Memory B cell (primary cell): ENCODE measurements around the gene HNRNPH2.

Experiments
- ATAC-seq: fragments of 150-1000 bp; cut with Tn5 transposase; 2 replicates; pipeline ENCODE4 v1.10.0; 2021; ENCODE audit warnings: low read depth, mild to moderate bottlenecking, moderate library complexity
- DNase-seq, 2 donors: peaks; one replicate each; pipeline ENCODE4 v3.0.0; 2022; ENCODE audit warnings: low spot score in 2 of 2
- H3K27ac Mint-ChIP-seq: one replicate; pipeline ENCODE4 v1.8.0; 2022; ENCODE audit warnings: mild to moderate bottlenecking, moderate library complexity, mixed read lengths
- H3K27me3 Mint-ChIP-seq: one replicate; pipeline ENCODE4 v1.8.0; 2022; ENCODE audit warnings: mixed read lengths
- H3K36me3 Mint-ChIP-seq: one replicate; pipeline ENCODE4 v1.8.0; 2022; ENCODE audit warnings: mild to moderate bottlenecking, mixed read lengths
- H3K4me1 Mint-ChIP-seq: one replicate; pipeline ENCODE4 v1.8.0; 2022; ENCODE audit warnings: mixed read lengths
- H3K4me3 Mint-ChIP-seq: one replicate; pipeline ENCODE4 v1.8.0; 2022; ENCODE audit warnings: mild to moderate bottlenecking, moderate library complexity, mixed read lengths
- H3K9me3 Mint-ChIP-seq: one replicate; pipeline ENCODE4 v1.8.0; 2022; ENCODE audit warnings: mixed read lengths

The HNRNPH2 gene

DNA sequence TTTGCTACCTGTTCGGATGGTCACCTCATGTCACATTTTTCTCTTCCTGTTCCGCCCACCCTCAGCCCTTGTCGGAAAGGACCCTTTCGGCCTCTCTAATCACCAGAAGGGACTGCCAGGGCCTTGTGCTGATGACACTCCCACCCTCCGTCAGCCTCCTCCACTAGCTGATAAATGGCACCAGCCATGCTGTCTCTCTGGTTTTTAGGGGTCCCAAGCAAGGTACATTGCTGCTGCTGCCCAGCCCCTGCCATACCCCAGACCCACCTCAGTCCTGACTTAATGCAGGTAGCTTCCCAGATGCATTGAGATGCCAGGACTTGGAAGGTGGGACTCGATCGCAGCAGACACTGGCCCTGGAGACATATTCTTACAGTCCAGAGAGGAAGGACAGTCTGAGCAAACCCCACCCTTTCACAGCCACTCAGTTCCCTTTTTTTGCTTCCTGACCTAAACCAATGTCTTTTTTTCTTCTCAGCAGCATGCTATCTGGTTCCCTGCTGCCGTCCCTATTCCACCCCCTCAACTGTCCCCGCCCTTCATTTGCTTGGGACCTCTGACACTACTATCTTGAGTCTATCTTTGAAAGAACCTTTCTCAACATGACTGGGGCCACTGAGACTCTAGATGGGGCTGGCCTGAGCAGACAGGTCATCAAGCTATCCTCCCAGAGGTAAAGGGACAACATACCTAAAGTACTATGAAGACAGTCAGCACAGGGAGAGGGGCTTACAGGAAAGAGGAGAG lies 22.1 kb upstream of the HNRNPH2 start, which contains the start of gene BTK:
Gene BTK (minus strand): TSS at position 397 of the 747 bp plus-strand sequence. CDS start 10,907 bp downstream, outside the sequence.
- Mint-ChIP-seq H3K27ac (peak within 1 kb of the TSS; percentile 93), H3K27me3 (no peaks in the 10 kb centered on the region), H3K4me1 (peaks cover 16% of the 10 kb centered on the region), H3K36me3 (no peaks in the 10 kb centered on the region), H3K4me3 (peak within 1 kb of the TSS; percentile 98), H3K9me3 (no peaks in the 10 kb centered on the region)
- ATAC-seq (peak; percentile 67), DNase-seq (peak; percentile 19 to 20)

DNA sequence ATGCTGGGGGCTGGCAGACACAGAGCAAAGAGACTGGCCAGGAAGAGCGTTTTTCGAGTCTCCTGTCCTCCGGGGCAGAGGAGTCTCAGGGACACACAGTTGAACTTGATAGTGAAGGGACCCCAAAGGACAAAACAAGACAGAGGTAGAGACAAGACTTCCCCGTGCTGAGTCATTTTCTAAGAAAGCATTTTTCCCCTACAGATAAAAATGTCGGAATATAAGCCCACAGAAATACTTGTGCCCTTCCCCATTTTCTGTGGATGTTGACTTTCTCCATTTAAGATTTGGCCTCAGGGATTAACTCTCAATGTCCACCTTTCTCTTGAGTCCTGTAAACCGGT lies 21.5 kb upstream of the HNRNPH2 start:
- Mint-ChIP-seq H3K27me3 (no peaks in the 10 kb centered on the region), H3K4me3 (peak overlapping the region; percentile 98), H3K4me1 (peaks cover 18% of the 10 kb centered on the region), H3K9me3 (no peaks in the 10 kb centered on the region), H3K36me3 (no peaks in the 10 kb centered on the region), H3K27ac (peak overlapping the region; percentile 93)
- ATAC-seq: no peak
- no peak for DNase-seq

DNA sequence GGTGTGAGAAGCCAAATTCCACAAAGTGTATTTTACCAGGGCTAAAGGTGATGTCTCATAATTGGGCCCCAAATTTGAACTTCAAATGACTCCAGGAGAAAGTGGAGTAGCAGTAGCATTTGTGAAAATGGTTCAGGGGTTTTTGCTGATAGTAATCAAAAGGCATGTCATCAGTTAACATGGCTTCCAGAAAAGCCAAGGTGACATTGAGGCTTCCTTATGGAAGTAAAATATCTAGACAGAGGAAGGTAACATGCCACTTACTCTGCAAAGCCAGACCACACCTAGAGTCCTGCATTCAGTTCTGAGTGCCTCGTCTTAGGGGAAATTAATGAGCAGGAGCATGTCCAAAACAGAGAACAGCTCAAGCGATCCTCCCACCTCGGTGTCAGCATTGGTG lies 19.4 kb upstream of the HNRNPH2 start:
- no peak overlapping the region for H3K4me3 Mint-ChIP-seq
- ATAC-seq: no peak

DNA sequence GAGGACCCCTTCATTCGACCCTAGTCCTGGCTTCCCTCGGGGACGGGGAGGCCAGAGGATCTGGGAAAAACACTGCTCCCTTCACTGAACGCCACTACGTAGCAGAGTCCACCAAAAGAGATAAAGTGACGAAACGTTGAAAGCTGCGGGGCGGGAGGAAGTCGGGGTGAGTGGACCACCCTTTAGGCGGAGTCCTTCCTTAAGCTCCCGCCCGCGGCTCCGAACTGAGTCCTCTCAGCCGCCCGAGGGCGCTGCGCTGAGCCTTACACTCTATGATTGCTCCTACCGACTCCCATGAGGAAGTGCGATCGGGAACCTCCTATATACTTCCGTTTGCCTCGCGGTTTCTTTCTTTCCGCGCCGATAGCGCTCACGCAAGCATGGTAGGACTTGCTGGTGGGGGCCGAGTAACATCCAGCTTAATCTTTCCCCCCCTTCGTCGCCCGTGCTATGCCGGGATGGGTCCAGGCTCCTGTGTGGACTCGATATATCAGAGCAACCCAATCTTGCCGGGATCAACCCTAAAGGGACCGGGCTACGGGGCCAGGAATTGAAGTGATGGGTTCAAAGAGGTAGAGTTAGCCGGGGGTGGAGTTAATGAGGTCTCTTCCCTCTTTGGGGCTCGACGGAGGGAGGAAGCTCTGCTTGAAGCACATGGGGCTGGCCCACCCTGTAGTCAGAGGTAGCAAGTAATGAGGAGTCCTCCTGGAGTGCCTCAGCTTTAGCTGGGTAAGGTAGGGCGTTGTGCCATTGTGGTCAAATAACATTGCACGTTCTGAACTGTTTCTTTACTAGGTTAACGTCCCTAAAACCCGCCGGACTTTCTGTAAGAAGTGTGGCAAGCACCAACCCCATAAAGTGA lies 17.1 kb upstream of the HNRNPH2 start, which contains the start of gene RPL36A:
Gene RPL36A (plus strand): TSS at position 348 of the 862 bp plus-strand sequence. CDS start 33 bp downstream, at position 381.
- H3K27me3 Mint-ChIP-seq: no peaks in the 10 kb centered on the region
- H3K4me3 Mint-ChIP-seq: peak within 1 kb of the TSS; percentile 90
- H3K9me3 Mint-ChIP-seq: no peaks in the 10 kb centered on the region
- H3K36me3 Mint-ChIP-seq: peaks cover 9% of the 10 kb centered on the region
- peak; percentile 52 to 63 for DNase-seq
- ATAC-seq: peak; percentile 76
- peak within 1 kb of the TSS; percentile 92 for H3K27ac Mint-ChIP-seq
- peaks cover 16% of the 10 kb centered on the region for H3K4me1 Mint-ChIP-seq

More for the DNA sequence above, 19.4 kb upstream of the HNRNPH2 start:
- DNase-seq: no peak
- Mint-ChIP-seq H3K27me3 (no peaks in the 10 kb centered on the region), H3K9me3 (no peaks in the 10 kb centered on the region), H3K36me3 (peaks cover 6% of the 10 kb centered on the region), H3K4me1 (peaks cover 22% of the 10 kb centered on the region), H3K27ac (no peak overlapping the region)

- Mint-ChIP-seq H3K4me3 (peak overlapping the region; percentile 90), H3K36me3 (peaks cover 9% of the 10 kb centered on the region), H3K9me3 (no peaks in the 10 kb centered on the region), H3K27ac (peak overlapping the region; percentile 92), H3K27me3 (no peaks in the 10 kb centered on the region), H3K4me1 (peaks cover 11% of the 10 kb centered on the region)
- ATAC-seq (no peak), DNase-seq (no peak)
These were observed 16.2 kb upstream of the HNRNPH2 start for GRCh38 chrX:101391831-101392230.

- Mint-ChIP-seq H3K4me3 (no peak overlapping the region), H3K27me3 (no peaks in the 10 kb centered on the region), H3K27ac (peak overlapping the region; percentile 92), H3K4me1 (peaks cover 11% of the 10 kb centered on the region), H3K9me3 (no peaks in the 10 kb centered on the region), H3K36me3 (peaks cover 9% of the 10 kb centered on the region)
- ATAC-seq (no peak), DNase-seq (no peak)
These were observed 14.3 kb upstream of the HNRNPH2 start for GRCh38 chrX:101393530-101394305.

GRCh38 chrX:101394372-101394771 lies 13.7 kb upstream of the HNRNPH2 start:
- DNase-seq (no peak), ATAC-seq (no peak)
- no peaks in the 10 kb centered on the region for H3K27me3 Mint-ChIP-seq
- no peak overlapping the region for H3K4me3 Mint-ChIP-seq
- H3K4me1 Mint-ChIP-seq: peaks cover 11% of the 10 kb centered on the region
- peak overlapping the region; percentile 92 for H3K27ac Mint-ChIP-seq
- peaks cover 9% of the 10 kb centered on the region for H3K36me3 Mint-ChIP-seq
- no peaks in the 10 kb centered on the region for H3K9me3 Mint-ChIP-seq

DNA sequence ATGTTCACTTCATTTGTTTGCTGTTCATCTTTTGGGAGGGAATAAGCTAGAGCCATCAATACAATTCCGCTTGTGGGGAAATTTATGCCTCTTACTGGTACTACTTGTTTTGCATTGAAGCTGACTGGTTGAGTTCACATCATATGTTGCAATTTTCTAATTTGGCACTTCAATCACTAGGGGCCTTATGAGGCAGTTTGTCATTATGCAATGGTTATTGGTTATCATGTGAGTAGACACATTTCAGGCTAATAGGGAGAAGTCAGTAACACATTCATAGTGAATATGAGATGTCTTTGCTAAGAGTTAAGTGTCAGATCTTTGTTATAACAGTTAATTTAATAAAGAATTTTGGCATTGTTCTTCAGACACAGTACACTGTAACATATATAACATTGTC lies 12.2 kb upstream of the HNRNPH2 start:
- DNase-seq: no peak
- H3K9me3 Mint-ChIP-seq: no peaks in the 10 kb centered on the region
- ATAC-seq: no peak
- peaks cover 14% of the 10 kb centered on the region for H3K4me1 Mint-ChIP-seq
- peaks cover 12% of the 10 kb centered on the region for H3K36me3 Mint-ChIP-seq
- no peaks in the 10 kb centered on the region for H3K27me3 Mint-ChIP-seq
- no peak overlapping the region for H3K4me3 Mint-ChIP-seq
- peak overlapping the region; percentile 35 for H3K27ac Mint-ChIP-seq

GRCh38 chrX:101397779-101398178 lies 10.2 kb upstream of the HNRNPH2 start:
- no peak overlapping the region for H3K27ac Mint-ChIP-seq
- no peaks in the 10 kb centered on the region for H3K9me3 Mint-ChIP-seq
- peaks cover 13% of the 10 kb centered on the region for H3K36me3 Mint-ChIP-seq
- H3K27me3 Mint-ChIP-seq: no peaks in the 10 kb centered on the region
- DNase-seq (no peak), ATAC-seq (no peak)
- H3K4me1 Mint-ChIP-seq: peaks cover 5% of the 10 kb centered on the region
- no peak overlapping the region for H3K4me3 Mint-ChIP-seq

- no peaks in the 10 kb centered on the region for H3K27me3 Mint-ChIP-seq
- ATAC-seq (no peak), DNase-seq (no peak)
- no peak overlapping the region for H3K4me3 Mint-ChIP-seq
- H3K27ac Mint-ChIP-seq: no peak overlapping the region
- H3K4me1 Mint-ChIP-seq: peaks cover 2% of the 10 kb centered on the region
- H3K9me3 Mint-ChIP-seq: no peaks in the 10 kb centered on the region
- H3K36me3 Mint-ChIP-seq: peaks cover 10% of the 10 kb centered on the region
These were observed 9.3 kb upstream of the HNRNPH2 start for GRCh38 chrX:101398694-101399093.

- Mint-ChIP-seq H3K27ac (no peak overlapping the region), H3K36me3 (peaks cover 12% of the 10 kb centered on the region), H3K4me1 (peaks cover 2% of the 10 kb centered on the region), H3K9me3 (no peaks in the 10 kb centered on the region), H3K27me3 (no peaks in the 10 kb centered on the region), H3K4me3 (no peak overlapping the region)
- ATAC-seq (no peak), DNase-seq (no peak)
These were observed 8.2 kb upstream of the HNRNPH2 start for GRCh38 chrX:101399825-101400224.

- Mint-ChIP-seq H3K9me3 (no peaks in the 10 kb centered on the region), H3K27ac (peak overlapping the region; percentile 98), H3K27me3 (no peaks in the 10 kb centered on the region), H3K4me3 (peak overlapping the region; percentile 98), H3K36me3 (peaks cover 11% of the 10 kb centered on the region), H3K4me1 (peaks cover 15% of the 10 kb centered on the region)
- no peak for ATAC-seq
- no peak for DNase-seq
These were observed 765 bp upstream of the HNRNPH2 start for GRCh38 chrX:101407167-101407747.

- Mint-ChIP-seq H3K4me1 (peaks cover 24% of the 10 kb centered on the region), H3K36me3 (peaks cover 16% of the 10 kb centered on the region), H3K27ac (peak overlapping the region; percentile 98), H3K9me3 (no peaks in the 10 kb centered on the region), H3K27me3 (no peaks in the 10 kb centered on the region), H3K4me3 (peak overlapping the region; percentile 98)
- DNase-seq: no peak
- ATAC-seq: no peak
These were observed 465 bp downstream of the HNRNPH2 start for GRCh38 chrX:101408532-101408841.
